KG1 (cell line): ENCODE results near the gene TMEM221.

Experiments used
- DNase-seq: peaks from one replicate; lab custom pipeline; 2025; lab: John Stamatoyannopoulos, UW

TMEM221 gene

DNA sequence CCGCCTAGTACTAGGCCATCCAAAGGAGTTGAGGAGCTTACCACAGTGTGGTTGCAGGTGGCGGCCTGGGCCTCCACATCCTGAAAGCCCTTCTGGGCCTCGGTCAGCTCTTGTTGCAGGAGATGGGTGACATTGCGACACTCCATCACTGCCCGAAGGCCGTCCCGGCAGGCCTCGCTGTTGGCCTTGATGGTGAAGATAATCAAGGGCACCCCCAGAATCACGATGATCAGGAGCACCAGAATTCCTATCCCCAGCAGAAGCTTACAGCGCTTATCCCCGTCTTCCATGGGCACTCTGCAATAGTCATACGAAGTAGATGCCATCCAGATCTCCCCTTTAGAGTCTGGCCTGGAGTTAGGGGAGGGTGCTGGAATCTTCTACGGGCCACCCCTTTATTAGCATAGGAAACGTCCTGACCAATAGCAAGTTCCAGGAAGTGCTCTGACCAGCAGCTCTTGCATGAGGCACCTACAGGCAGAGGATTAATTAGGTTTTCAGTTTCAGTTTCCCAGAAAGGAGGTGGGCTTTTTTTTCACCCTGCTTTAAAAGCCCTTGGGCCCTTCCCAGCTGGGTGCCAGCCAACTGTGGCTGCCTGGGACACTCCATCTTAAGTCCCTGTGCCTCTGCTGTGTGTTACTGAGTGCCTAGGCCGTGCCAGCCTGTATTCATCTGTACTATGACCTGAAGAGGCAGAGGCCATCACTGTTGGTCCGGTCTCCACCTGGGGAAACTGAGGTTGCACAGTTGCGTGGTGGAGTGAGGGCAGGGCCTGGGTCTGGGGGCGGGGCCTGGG is 43.0 kb downstream of the TMEM221 start, which contains the start of gene BST2:
BST2 (minus strand) TSS at position 381 of the 796 bp plus-strand sequence; CDS start at position 326, 55 bp downstream.
- DNase-seq = peak; percentile 83

DNA sequence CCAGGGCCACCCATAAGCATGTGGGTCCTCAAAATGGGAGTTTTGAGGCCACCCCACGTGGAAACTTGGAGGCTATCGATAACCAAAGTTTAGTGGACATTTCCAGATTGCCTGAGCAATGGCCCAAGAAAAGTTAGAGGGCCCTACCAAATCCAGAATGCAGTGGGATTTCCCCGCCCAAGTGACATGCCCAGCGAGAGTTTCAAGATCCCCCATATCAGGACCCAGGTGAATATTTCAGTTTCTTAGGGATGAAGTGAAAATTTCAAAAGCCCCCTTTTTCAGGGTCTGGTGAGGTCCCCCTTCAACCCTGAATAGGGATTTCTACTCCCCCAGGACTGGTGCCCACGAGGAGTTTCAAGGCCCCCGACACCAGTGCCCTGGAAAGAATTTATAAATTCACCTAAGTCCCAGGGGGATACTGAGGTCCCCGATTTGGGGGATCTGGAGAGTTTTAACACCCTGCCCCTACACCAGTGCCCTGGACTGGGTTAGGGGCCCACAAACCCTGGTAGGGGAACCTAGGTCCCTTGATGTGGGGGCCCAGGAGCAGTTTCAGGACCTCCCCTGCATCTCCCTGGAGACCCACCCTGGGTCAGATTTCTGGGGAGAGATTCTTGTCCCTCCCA is 43.7 kb downstream of the TMEM221 start:
- no peak for DNase-seq

- no peak for DNase-seq
Measured at GRCh38 chr19:17404015-17404414, 44.5 kb downstream of the TMEM221 start.

- DNase-seq = no peak
Measured at GRCh38 chr19:17402982-17403855, 45.2 kb downstream of the TMEM221 start.

DNA sequence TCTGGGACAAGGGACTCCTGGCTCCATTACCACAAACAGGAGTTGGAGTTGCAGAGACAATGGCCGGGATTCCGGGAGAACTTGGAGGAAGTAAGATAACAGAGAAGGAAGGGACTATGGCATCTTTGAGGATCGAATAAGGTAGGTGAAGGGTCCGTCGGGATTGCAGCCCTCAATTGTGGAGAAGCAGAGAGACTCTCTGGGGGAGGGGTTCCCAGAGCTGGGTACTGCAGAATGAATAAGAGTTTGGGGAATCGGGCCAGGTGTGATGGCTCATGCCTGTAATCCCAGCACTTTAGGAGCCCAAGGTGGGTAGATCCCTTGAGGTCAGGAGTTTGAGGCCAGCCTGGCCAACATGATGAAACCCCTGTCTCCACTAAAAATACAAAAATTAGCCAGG is 46.8 kb downstream of the TMEM221 start:
- no peak for DNase-seq

DNA sequence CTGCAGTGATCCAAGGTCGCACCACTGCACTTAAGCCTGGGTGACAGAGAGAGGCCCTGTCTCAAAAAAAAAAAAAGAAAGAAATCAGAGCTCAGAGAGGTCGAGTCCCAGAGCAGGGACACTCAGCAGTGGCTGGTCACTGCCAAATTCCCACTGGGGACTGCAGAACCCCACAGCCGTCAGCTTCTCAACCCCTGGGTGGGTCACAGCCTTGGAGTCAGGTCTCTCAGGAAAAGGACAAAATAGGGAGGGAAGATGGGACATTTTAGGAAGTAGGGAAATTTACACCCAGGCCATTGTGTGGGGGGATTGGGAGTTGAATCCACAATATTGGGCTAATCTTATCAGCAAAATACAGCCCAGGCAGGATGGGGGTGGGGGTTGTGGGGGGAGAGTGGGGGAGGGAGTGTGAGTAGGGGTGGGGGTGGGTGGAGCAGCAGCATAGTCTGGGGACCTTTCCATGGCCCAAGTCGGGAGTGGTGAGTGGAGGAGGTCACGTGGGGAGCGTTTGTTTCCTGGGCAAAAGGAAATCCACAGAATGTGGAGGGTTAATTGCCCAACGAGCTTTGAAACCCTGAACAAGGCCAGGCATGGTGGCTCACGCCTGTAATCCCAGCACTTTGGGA is 49.5 kb downstream of the TMEM221 start:
- DNase-seq = no peak

DNA sequence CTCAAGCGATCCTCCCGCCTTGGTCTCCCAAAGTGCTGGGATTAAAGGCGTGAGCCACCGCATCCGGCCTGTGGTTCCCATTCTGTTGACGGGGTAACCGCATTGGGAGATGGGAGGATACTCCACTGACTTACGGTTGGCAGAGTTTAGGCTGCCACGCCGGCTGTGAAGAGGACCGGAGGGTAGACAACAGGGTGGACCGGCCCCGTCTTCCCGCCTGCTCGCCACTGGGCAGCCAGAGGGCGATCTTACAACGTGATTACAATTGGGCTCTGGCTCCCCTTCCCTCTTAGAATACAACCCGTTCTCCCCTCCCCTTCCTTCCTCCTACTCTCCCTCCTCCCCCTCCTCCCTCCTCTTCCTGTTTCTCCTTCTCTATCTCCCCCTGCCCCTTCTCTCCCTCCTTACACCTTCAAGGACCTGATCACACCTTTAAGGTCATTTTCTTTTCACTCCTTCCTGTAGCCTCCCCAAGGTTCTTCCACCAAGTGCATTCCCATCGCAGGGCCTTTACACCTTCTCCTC is 53.5 kb downstream of the TMEM221 start:
- DNase-seq = no peak

GRCh38 chr19:17393914-17394313 is 54.6 kb downstream of the TMEM221 start, which contains the start of gene CCDC194:
Gene CCDC194, minus strand, starts transcription at chr19:17394196. Its CDS starts 38 bp downstream, at chr19:17394158.
- no peak for DNase-seq

- DNase-seq = no peak
Measured at GRCh38 chr19:17393002-17393401, 55.5 kb downstream of the TMEM221 start.

- DNase-seq = no peak
Measured at GRCh38 chr19:17391371-17392151, 56.9 kb downstream of the TMEM221 start.

DNA sequence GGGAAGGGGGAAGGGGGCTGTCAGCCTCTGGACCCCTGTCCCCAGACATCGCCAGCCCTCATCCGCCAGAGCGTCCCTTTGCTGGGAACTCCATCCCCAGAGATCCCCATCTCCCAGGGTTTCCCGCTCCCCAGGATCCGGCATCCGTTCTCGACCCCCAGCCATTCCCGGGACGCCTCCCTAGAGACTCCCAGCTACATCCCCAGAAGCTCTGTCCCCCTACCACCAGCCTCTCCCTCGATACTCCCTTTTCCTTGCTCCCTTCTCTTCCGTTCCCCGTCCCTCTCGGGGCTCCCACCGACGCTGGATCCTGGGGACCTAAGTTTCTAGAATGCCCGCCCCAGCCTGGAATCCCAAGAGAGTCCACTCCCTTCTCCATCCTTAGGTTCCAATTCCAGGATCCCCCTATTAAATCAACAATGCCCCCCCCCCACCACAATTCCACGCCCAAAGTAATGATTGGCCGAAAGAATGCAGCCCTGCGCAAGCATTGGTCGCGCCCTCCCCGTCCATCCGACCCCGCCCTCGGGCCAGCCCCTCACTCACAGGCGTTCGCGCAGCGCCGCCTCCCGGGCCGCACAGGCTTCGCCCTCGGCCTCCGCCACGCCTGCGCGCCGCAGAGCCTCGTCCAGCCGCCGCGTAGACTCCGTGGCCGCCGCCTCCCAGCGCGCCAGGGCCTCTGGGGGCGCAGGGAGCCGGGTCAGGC is 57.6 kb downstream of the TMEM221 start:
- peak; percentile 82 for DNase-seq

GRCh38 chr19:17389957-17390664 is 58.4 kb downstream of the TMEM221 start:
- no peak for DNase-seq

DNA sequence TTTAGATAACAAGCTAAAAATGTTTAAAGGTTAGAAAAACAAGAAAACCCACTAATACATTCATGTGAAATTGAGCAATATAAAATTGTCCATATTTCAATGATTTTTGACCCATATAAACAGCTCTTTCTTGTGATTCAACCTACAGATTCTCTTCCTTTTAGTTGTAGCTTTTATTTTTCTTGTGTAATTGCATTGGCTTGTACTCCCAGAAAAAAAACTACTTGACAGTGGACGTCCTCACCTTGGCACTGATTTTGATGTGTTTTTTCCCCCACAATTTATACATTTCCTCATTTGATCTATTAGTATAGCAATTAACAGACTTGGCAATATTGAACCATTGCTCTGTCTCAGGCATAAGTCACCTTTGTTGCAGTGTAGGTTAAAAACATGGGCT is 59.2 kb downstream of the TMEM221 start:
- no peak for DNase-seq

DNA sequence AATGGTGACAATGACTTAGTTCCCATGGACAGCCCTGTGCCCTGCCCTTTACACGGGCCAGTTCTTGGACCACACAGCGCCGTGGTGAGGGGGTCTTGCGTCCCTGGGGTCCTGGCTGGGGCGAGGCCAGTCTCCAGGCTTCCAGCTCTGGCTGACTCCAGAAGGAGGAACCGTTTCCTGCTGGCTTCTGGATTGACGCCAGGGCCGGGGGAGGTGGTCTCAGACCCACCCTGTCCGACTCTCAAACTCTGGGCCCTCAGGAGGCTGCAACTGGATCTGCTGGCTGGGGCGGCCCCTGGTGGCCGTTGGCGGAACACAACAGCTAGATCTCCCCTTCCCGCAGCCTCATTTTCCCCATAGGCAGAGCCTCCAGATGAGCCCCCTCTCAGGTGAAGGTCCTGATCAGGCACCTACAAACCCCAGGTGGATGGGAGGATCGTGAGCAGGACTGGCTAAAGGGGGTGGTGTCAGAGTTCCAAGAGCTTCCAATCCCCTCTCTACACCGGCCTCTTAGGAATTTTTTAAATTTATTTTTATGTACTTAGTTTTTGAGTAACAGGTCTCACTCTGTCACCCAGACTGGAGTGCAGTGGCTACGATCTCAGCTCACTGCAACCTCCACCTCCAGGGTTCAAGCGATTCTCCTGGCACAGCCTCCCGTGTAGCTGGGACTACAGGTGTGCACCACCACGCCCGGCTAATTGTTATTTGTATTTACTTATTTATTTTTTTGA is 62.4 kb downstream of the TMEM221 start:
- peak; percentile 21 for DNase-seq
